A673 (cell line): Measurements from ENCODE around the gene SMARCD3. TPM values are rescaled to one million over a fixed set of nuclear protein-coding genes. Genes with fewer than 3 reads are reported as not detected.

Source experiments
- BruUV-seq: library from RNA; stranded (reverse); fragments of 400-500 nt; replicated peaks from 2 replicates; lab custom pipeline; 2021; lab: Mats Ljungman, UMichigan
- CTCF ChIA-PET: fragments of 300-600 bp; sonication (Branson Sonifier 250); formaldehyde crosslinking; loops from one replicate; lab custom pipeline; 2022; ENCODE audit warnings: antibody characterized with exemption; lab: Charles Lee
- POLR2A ChIA-PET: fragments of 300-600 bp; sonication (Branson Sonifier 250); formaldehyde crosslinking; loops from one replicate; lab custom pipeline; 2022; ENCODE audit warnings: antibody characterized with exemption; ENCODE audit not compliant: low non-redundant PET; lab: Charles Lee
- DNase-seq: peaks from one replicate; pipeline ENCODE4 v3.0.0-alpha.2; 2015; ENCODE audit warnings: low spot score
- H3K27ac ChIP-seq: fragments of 200-600 bp; sonication (generic); 2 replicates; pipeline ENCODE4 v1.5.1; 2016; ENCODE audit warnings: mixed run types, low read depth, mild to moderate bottlenecking, mixed read lengths, antibody characterized with exemption, low read length; ENCODE audit not compliant: poor library complexity, severe bottlenecking
- H3K27me3 ChIP-seq: fragments of 200-600 bp; sonication (generic); replicated peaks from 2 replicates; pipeline ENCODE4 v1.6.1; 2017; ENCODE audit warnings: mixed run types, low read depth, mild to moderate bottlenecking, mixed read lengths, antibody characterized with exemption, low read length; ENCODE audit not compliant: insufficient read depth, poor library complexity
- H3K36me3 ChIP-seq: fragments of 200-600 bp; sonication (generic); 2 replicates; pipeline ENCODE4 v1.6.1; 2016; ENCODE audit warnings: mixed run types, mild to moderate bottlenecking, mixed read lengths, antibody characterized with exemption, low read length; ENCODE audit not compliant: insufficient read depth, poor library complexity, severe bottlenecking
- H3K4me1 ChIP-seq: fragments of 200-600 bp; sonication (generic); 2 replicates; pipeline ENCODE4 v1.6.1; 2017; ENCODE audit warnings: mixed run types, mild to moderate bottlenecking, mixed read lengths, antibody characterized with exemption, low read length; ENCODE audit not compliant: insufficient read depth, poor library complexity, severe bottlenecking
- H3K4me3 ChIP-seq: fragments of 200-600 bp; sonication (generic); 2 replicates; pipeline ENCODE4 v1.5.1; 2016; ENCODE audit warnings: low read depth, mixed run types, mild to moderate bottlenecking, mixed read lengths, low read length; ENCODE audit not compliant: poor library complexity, severe bottlenecking
- H3K9me3 ChIP-seq: fragments of 200-600 bp; sonication (generic); 2 replicates; pipeline ENCODE4 v1.6.1; 2016; ENCODE audit warnings: mixed run types, low read depth, mild to moderate bottlenecking, mixed read lengths, antibody characterized with exemption, low read length; ENCODE audit not compliant: poor library complexity, severe bottlenecking
- EZH2 ChIP-seq: fragments of 200-600 bp; sonication (generic); IDR thresholded peaks from 2 replicates; pipeline ENCODE4 v1.6.1; 2017; ENCODE audit warnings: borderline replicate concordance, low read depth, mild to moderate bottlenecking, mixed read lengths, antibody characterized with exemption, low read length; ENCODE audit not compliant: poor library complexity, severe bottlenecking
- intact Hi-C: fragments of 100-400 bp; cut with micrococcal nuclease; formaldehyde crosslinking; loops from one replicate; pipeline ENCODE4 v1.10.0; 2022; ENCODE audit not compliant: unreplicated experiment
- total RNA-seq: library from RNA; stranded (reverse); gene quantifications from 2 replicates; pipeline ENCODE4 v1.2.3, GENCODE V29; 2021
- TF ChIP-seq, protein P1 (sequence below): fragments of 300-800, 200-600 bp; sonication (generic); conservative IDR thresholded peaks from 2 replicates; pipeline ENCODE4 v1.5.1; 2017; ENCODE audit warnings: low read depth, mild to moderate bottlenecking, antibody characterized with exemption, low read length, moderate library complexity, mixed read lengths

The SMARCD3 gene
- total RNA-seq, 1 experiment from 2014 or later: 44.8 TPM

DNA sequence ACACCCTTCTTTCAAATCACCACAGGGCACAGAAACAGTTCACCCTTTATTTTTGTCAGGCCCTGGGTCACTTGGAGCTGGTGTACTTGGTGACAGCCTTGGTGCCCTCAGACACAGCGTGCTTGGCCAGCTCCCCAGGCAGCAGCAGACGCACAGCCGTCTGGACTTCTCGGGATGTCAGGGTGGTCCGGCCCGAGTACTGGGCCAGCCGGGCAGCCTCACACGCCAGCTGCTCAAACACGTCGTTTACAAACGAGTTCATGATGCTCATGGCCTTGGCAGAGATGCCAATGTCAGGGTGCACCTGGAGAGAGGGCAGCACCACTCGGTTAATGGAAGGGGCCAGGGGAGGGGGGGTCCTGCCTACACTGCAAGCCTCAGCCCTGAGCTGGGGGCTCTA lies 40.7 kb downstream of the SMARCD3 start:
- Histone ChIP-seq H3K27ac (no peak overlapping the region), H3K36me3 (peaks cover 7% of the 10 kb centered on the region), H3K4me3 (no peak overlapping the region), H3K4me1 (no peaks in the 10 kb centered on the region), H3K27me3 (peaks cover 28% of the 10 kb centered on the region), H3K9me3 (no peaks in the 10 kb centered on the region)
- intact Hi-C loops: no loop called here
- CTCF ChIA-PET: interaction anchor here (0.9 kb wide), 1 partner anchor 36 kb away, joined by 3 read pairs; no protein-coding TSS in a partner anchor
- BruUV-seq: no TSS peak
- POLR2A ChIA-PET: no interaction called here
- TF ChIP-seq, protein P1, sequence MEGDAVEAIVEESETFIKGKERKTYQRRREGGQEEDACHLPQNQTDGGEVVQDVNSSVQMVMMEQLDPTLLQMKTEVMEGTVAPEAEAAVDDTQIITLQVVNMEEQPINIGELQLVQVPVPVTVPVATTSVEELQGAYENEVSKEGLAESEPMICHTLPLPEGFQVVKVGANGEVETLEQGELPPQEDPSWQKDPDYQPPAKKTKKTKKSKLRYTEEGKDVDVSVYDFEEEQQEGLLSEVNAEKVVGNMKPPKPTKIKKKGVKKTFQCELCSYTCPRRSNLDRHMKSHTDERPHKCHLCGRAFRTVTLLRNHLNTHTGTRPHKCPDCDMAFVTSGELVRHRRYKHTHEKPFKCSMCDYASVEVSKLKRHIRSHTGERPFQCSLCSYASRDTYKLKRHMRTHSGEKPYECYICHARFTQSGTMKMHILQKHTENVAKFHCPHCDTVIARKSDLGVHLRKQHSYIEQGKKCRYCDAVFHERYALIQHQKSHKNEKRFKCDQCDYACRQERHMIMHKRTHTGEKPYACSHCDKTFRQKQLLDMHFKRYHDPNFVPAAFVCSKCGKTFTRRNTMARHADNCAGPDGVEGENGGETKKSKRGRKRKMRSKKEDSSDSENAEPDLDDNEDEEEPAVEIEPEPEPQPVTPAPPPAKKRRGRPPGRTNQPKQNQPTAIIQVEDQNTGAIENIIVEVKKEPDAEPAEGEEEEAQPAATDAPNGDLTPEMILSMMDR: no peak
- TF ChIP-seq EZH2: no peak
- DNase-seq: no peak

DNA sequence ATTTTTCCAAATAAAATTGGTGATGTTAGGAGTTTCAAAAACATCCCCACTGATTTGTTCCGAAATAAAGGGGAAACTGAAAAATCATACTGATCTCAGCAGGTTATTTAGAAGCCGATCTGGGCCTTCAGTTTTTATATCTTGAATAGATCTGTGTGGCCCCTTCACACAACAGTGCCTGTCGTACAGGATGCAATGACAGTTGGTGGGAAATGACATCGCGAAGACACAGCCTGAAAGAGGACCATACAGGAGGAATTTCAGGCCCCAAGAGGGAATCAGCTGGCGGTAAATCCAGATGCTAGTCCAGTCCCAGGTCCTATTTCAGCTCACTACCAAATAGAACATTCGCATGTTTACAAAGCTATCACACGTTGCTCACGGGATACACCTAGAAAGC lies 41.2 kb downstream of the SMARCD3 start:
- intact Hi-C loops: no loop called here
- peaks cover 5% of the 10 kb centered on the region for H3K36me3 ChIP-seq
- no peaks in the 10 kb centered on the region for H3K4me1 ChIP-seq
- DNase-seq: no peak
- no TSS peak for BruUV-seq
- CTCF ChIA-PET: interaction anchor here (0.9 kb wide), 1 partner anchor 37 kb away, joined by 3 read pairs; no protein-coding TSS in a partner anchor
- no peak overlapping the region for H3K27ac ChIP-seq
- TF ChIP-seq, protein P1: no peak
- no peak for TF ChIP-seq EZH2
- no peak overlapping the region for H3K4me3 ChIP-seq
- H3K27me3 ChIP-seq: peaks cover 28% of the 10 kb centered on the region
- POLR2A ChIA-PET: no interaction called here
- H3K9me3 ChIP-seq: no peaks in the 10 kb centered on the region

GRCh38 chr7:151206914-151207313 lies 41.6 kb downstream of the SMARCD3 start:
- intact Hi-C loops: no loop called here
- DNase-seq: no peak
- H3K4me3 ChIP-seq: no peak overlapping the region
- H3K4me1 ChIP-seq: no peaks in the 10 kb centered on the region
- H3K36me3 ChIP-seq: peaks cover under 1% of the 10 kb centered on the region
- no peak overlapping the region for H3K27ac ChIP-seq
- peaks cover 28% of the 10 kb centered on the region for H3K27me3 ChIP-seq
- ChIA-PET CTCF (interaction anchor here (0.5 kb wide), 1 partner anchor 935 kb away, joined by 3 read pairs; no protein-coding TSS in a partner anchor), POLR2A (no interaction called here)
- no peak for TF ChIP-seq EZH2
- TF ChIP-seq, protein P1: no peak
- no TSS peak for BruUV-seq
- H3K9me3 ChIP-seq: no peaks in the 10 kb centered on the region
